HG03442 (cell line): ENCODE results near the gene FBXO22.
"Not testable (repeated sequence)": the region's sequence is repeated elsewhere in the genome, so short reads cannot be mapped to it uniquely, and the experiment has no call there.

Experiments used
- ATAC-seq: cut with Tn5 transposase; IDR thresholded peaks from one replicate; pipeline ENCODE4 v1.9.1; 2021; ENCODE audit warnings: mild to moderate bottlenecking, moderate library complexity; ENCODE audit not compliant: unreplicated experiment

FBXO22 gene

DNA sequence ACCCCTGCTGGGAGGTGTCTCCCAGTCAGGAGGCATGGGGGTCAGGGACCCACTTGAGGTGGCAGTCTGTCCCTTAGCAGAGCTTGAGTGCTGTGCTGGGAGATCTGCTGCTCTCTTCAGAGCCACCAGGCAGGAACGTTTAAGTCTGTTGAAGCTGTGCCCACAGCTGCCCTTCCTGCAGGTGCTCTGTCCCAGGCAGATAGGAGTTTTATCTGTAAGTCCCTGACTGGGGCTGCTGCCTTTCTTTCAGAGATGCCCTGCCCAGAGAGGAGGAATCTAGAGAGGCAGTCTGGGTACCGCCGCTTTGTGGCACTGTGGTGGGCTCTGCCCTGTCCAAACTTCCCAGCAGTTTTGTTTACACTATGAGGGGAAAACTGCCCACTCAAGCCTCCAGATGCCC, 73.1 kb downstream of the FBXO22 start:
- not testable (repeated sequence) for ATAC-seq

DNA sequence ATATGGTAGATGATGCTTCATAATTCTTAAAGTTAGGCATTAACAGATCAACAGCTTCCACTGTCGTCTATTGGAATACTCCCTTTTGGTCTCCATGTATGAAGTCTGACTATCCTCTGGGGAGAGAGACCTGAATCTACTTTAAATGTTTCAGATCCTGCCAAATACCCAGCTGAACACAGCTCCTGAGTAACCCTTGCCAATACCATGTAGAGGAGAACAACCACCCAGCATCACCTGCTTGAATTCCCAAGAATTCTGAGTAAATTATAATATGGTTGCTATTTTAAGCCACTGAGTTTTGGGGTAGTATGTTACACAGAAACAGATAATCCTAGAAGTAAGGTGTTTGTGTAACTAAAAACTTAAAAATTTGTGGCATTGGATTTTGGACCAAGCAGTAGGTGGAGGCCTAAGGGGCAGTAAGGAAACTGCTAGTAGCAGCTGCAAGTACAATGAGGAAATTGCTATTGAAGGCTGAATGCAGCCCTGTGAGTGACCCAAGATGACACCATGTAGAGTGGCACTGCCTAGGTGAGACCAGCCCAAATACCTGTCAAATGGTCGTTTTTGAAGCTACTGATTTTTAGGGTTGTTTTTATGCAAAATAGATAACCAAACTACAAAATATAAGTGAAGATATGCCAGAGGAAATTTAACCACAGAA, 77.6 kb downstream of the FBXO22 start:
- no peak for ATAC-seq

DNA sequence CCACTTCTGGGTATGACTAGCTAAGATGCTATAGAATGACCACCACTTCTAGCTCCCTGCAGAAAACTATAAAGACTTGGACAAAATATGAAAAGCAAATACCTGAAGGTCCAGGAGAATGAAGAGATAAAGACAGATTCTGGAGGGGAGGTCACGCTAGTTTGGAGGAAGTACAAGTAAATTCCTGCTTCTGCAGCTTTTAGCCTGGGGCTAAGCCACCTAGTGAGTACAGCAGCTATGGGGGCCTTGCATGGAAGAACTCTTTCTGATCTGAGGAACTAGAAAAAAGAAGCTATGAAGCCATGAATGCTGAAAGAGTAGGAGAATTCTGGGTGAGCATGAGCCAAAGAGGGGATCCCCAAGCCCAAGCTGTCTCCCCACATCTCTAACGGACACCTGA, 78.8 kb downstream of the FBXO22 start:
- no peak for ATAC-seq

DNA sequence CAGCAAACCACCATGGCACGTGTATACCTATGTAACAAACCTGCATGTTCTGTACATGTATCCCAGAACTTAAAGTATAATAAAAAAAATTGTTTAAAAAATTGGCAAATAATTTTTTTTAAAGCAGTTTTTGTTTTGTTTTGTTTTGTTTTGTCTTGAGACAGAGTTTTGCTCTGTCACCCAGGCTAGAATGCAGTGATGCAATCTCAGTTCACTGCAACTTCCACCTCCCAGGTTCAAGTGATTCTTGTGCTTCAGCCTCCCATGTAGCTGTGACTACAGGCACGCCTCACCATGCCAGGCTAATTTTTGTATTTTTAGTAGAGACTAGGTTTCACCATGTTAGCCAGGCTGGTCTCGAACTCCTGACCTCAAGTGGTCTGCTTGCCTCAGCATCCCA, 81.0 kb downstream of the FBXO22 start:
- ATAC-seq = not testable (repeated sequence)

DNA sequence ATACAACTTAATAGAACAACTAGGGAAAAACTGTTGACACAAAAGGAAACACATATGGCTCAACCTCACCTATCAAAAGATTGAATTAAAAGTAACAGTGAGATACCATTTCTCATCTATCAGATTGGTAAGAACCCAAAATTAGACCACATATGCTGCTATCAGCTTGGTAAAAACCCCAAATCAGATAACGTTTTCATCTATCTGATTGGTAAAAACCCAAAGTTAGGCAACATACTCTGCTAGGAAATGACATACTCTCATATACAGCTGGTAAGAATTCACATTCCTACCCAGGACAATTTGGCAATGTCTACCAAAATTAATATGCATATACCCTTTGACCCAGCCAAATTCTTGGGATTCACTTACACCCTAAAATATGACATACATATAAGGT, 82.3 kb downstream of the FBXO22 start:
- ATAC-seq = no peak

DNA sequence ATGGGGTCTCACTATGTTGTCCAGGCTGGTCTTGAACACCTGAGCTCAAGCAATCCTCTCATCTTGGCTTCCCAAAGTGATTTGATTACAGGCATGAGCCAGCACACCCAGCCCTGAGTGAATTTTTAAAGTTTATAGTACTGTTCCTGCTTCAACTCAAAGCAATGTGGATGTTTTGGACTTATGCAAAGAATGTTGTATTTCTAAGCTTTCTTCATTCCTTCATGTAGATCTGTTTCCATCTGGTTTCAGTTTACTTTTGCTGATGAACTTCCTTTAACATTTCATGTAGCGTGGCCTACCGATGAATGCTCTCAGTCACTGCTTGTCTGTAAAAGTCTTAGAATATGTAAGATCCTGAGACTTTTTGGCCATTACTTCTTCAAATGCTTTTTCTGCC, 85.4 kb downstream of the FBXO22 start:
- ATAC-seq = no peak

DNA sequence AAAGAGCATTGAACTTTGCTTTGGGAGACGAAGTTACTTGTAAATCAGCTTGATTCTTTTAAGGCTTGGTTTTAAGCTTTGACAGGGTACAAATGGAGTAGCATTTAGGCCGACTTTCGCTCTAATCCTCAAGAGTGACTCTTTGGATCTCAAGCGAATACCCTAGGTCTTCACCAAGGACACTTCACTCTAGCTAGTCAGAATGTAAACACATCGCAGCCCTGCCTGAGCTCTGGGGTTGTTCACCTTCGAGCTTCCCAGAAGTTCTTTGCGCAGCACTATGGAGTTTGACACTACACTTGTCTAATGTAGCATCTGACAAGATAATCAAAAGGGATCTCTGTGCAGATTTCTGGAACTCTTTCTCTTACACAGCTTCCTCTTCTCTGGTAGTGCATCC, 86.2 kb downstream of the FBXO22 start:
- ATAC-seq = no peak
